HepG2 (cell line): ENCODE measurements around the gene ANO9. TPM values are rescaled to one million over a fixed set of nuclear protein-coding genes. Genes with fewer than 3 reads are reported as not detected.
"Not testable (repeated sequence)": the region's sequence is repeated elsewhere in the genome, so short reads cannot be mapped to it uniquely, and the experiment has no call there.

ENCODE experiments used
- ATAC-seq: fragments of 200-7000 bp; cut with Tn5 transposase; 3 replicates; pipeline ENCODE4 v1.9.1; 2020; ENCODE audit warnings: mild to moderate bottlenecking, moderate library complexity
- BruUV-seq: library from RNA; stranded (reverse); fragments of 400-500 nt; replicated peaks from 2 replicates; lab custom pipeline; 2021; lab: Mats Ljungman, UMichigan
- CTCF ChIA-PET: fragments of 300-600 bp; formaldehyde crosslinking; extraction: SDS; loops from one replicate; lab custom pipeline; 2021; ENCODE audit warnings: low total read pairs, inconsistent platforms, low intra/inter-chr PET ratio; lab: Yijun Ruan, JAX
- POLR2A ChIA-PET: fragments of 350-600 bp; sonication (Branson Sonifier 250); formaldehyde crosslinking; loops from one replicate; lab custom pipeline; 2020; ENCODE audit warnings: antibody characterized with exemption, inconsistent platforms; lab: Yijun Ruan, JAX
- DNase-seq: peaks from one replicate; pipeline ENCODE4 v3.0.0-alpha.2; 2015; ENCODE audit warnings: low spot score
- FAIRE-seq: peaks from 3 replicates; lab custom pipeline; 2011; peaks lifted over from hg19 to GRCh38; lab: Jason Lieb, UNC
- H2AFZ ChIP-seq: one replicate; pipeline ENCODE4 v1.6.1; 2011; ENCODE audit warnings: low read length, inconsistent platforms
- H3K27ac ChIP-seq: fragments of 300-600 bp; 3 replicates; pipeline ENCODE4 v1.8.0; 2011; ENCODE audit warnings: mixed run types, mild to moderate bottlenecking, mixed read lengths, low read length, inconsistent platforms; ENCODE audit not compliant: insufficient read depth; ENCODE audit errors: extremely low read length
- H3K27me3 ChIP-seq, 2 experiments: fragments of 200-600 bp in 1 of 2; 2 replicates in 1 of 2; 3 replicates in 1 of 2; pipeline versions ENCODE4 v1.6.0 to v1.8.0; 2011; ENCODE audit warnings: low read length in 2 of 2, mild to moderate bottlenecking in 2 of 2, moderate library complexity in 2 of 2, inconsistent platforms in 1 of 2; ENCODE audit not compliant: insufficient read depth in 2 of 2, control insufficient read depth in 1 of 2
- H3K36me3 ChIP-seq, 2 experiments: fragments of 200-600 bp in 1 of 2; replicated peaks in 1 of 2; 2 replicates in 1 of 2; 3 replicates in 1 of 2; pipeline versions ENCODE4 v1.5.1 to v1.8.0; 2011; ENCODE audit warnings: low read length in 2 of 2, inconsistent platforms in 1 of 2; ENCODE audit not compliant: insufficient read depth in 2 of 2, control insufficient read depth in 1 of 2
- H3K4me1 ChIP-seq: 2 replicates; pipeline ENCODE4 v1.5.1; 2012; ENCODE audit warnings: low read length, inconsistent platforms; ENCODE audit not compliant: insufficient read depth
- H3K4me2 ChIP-seq: 2 replicates; pipeline ENCODE4 v1.6.0; 2011; ENCODE audit warnings: low read depth, low read length, inconsistent platforms
- H3K4me3 ChIP-seq, 3 experiments: fragments of 200-600 bp in 1 of 3; sonication (generic), shearing (Covaris generic) in 1 of 3; replicated peaks in 1 of 3; 2 replicates each; pipeline ENCODE4 v1.5.1; 2011 to 2016; ENCODE audit warnings: low read length in 3 of 3, inconsistent platforms in 2 of 3, low read depth in 2 of 3, mild to moderate bottlenecking in 2 of 3, control low read depth in 1 of 3, mixed read lengths in 1 of 3; ENCODE audit not compliant: insufficient read depth in 1 of 3
- H3K79me2 ChIP-seq: one replicate; pipeline ENCODE4 v1.6.1; 2011; ENCODE audit warnings: low read length, inconsistent platforms; ENCODE audit not compliant: insufficient read depth
- H3K9ac ChIP-seq: 2 replicates; pipeline ENCODE4 v1.6.0; 2011; ENCODE audit warnings: mild to moderate bottlenecking, low read depth, low read length, inconsistent platforms; ENCODE audit not compliant: insufficient read depth
- H3K9me3 ChIP-seq: 2 replicates; pipeline ENCODE4 v1.5.1; 2012; ENCODE audit warnings: mild to moderate bottlenecking, low read length
- H4K20me1 ChIP-seq: 2 replicates; pipeline ENCODE4 v1.6.0; 2011; ENCODE audit warnings: inconsistent platforms, mild to moderate bottlenecking, low read length, moderate library complexity; ENCODE audit not compliant: insufficient read depth
- ATF3 ChIP-seq: sonication (generic); formaldehyde crosslinking; IDR thresholded peaks from 2 replicates; pipeline ENCODE4 v1.4.0; 2020; ENCODE audit warnings: missing genetic modification reagents
- DDIT3 ChIP-seq: sonication (generic); formaldehyde crosslinking; IDR thresholded peaks from 2 replicates; pipeline ENCODE4 v1.4.0; 2020; ENCODE audit warnings: mild to moderate bottlenecking, missing genetic modification reagents
- FOXO1 ChIP-seq: sonication (generic); formaldehyde crosslinking; IDR thresholded peaks from 2 replicates; pipeline ENCODE4 v1.4.0; 2020; ENCODE audit warnings: missing genetic modification reagents
- GATAD1 ChIP-seq: IDR thresholded peaks from 2 replicates; pipeline ENCODE4 v1.6.1; 2016; ENCODE audit warnings: missing genetic modification reagents, missing compliant biosample characterization
- MAFF ChIP-seq: IDR thresholded peaks from 2 replicates; pipeline ENCODE4 v1.6.1; 2011; ENCODE audit warnings: low read depth, low read length, improper control_type of control experiment
- MAFK ChIP-seq, 2 experiments: IDR thresholded peaks in 1 of 2; conservative IDR thresholded peaks in 1 of 2; 2 replicates each; pipeline ENCODE4 v1.6.1; 2011; ENCODE audit warnings: improper control_type of control experiment in 2 of 2, low read length in 2 of 2
- RELA ChIP-seq: sonication (generic); formaldehyde crosslinking; IDR thresholded peaks from 2 replicates; pipeline ENCODE4 v1.4.0; 2020; ENCODE audit warnings: missing genetic modification reagents
- ZFX ChIP-seq: sonication (generic); formaldehyde crosslinking; IDR thresholded peaks from 2 replicates; pipeline ENCODE4 v1.4.0; 2020; ENCODE audit warnings: mild to moderate bottlenecking, low read depth, missing genetic modification reagents, moderate library complexity
- WGBS: methylation state at CpG from one replicate; pipeline ENCODE4 v1.1.6; 2017; ENCODE audit warnings: low lambda C conversion rate; 5-methylcytosine and 5-hydroxymethylcytosine counted together
- in situ Hi-C: cut with HindIII; loops from 2 replicates; pipeline ENCODE4 v1.10.0; 2017; ENCODE audit warnings: low pct_unique_long_range_greater_than_20kb; ENCODE audit not compliant: extremely low pct_ligation_motif_present
- intact Hi-C: fragments of 100-400 bp; cut with micrococcal nuclease; formaldehyde crosslinking; loops from one replicate; pipeline ENCODE4 v1.10.0; 2022; ENCODE audit not compliant: unreplicated experiment
- polyA plus RNA-seq, 8 experiments: library from polyadenylated mRNA; depleted of rRNA in 3 of 8; stranded (reverse) in 7 of 8; unstranded in 1 of 8; fragments of >200 nt; fragmentation: Illumina TruSeq in 4 of 8; extraction: Trizol in 4 of 8; gene quantifications; 2 replicates each; pipeline versions ENCODE4 v1.2.1 to v1.2.3, GENCODE V29; 2011 to 2016; ENCODE audit warnings: low read depth in 4 of 8, missing spikeins in 1 of 8, mixed read lengths in 1 of 8; ENCODE audit not compliant: insufficient read depth in 1 of 8
- total RNA-seq, 5 experiments: library from RNA; depleted of rRNA; stranded (reverse); fragments of >200 nt; fragmentation: Illumina TruSeq; extraction: Trizol; gene quantifications; 2 replicates each; pipeline ENCODE4 v1.2.3, GENCODE V29; 2016; ENCODE audit warnings: low read depth in 1 of 5

ANO9 gene
- total and polyA plus RNA-seq, 2 of the 13 experiments (the other 11 are each of a cell fraction or from before 2014, with no cell fraction given), result 8.9 to 14.3 TPM

GRCh38 chr11:390175-390574, 51.6 kb downstream of the ANO9 start (continued):
- no peak for TF ChIP-seq ATF3 (CRISPR knock-in tag)
- 0 out of 2 replicates have a peak, but pooled peaks have one; percentile 16 for TF ChIP-seq FOXO1 (CRISPR knock-in tag)
- 0 out of 2 replicates have a peak, but pooled peaks have one; percentile 28 for TF ChIP-seq ZFX (CRISPR knock-in tag)
- no peak for TF ChIP-seq GATAD1 (CRISPR knock-in tag)
- TF ChIP-seq RELA (CRISPR knock-in tag), result no peak

- CTCF ChIA-PET, FAIRE-seq, H3K4me2 ChIP-seq, BruUV-seq, H3K36me3 ChIP-seq, H3K79me2 ChIP-seq, POLR2A ChIA-PET, H3K27ac ChIP-seq, in situ Hi-C loops, ATAC-seq, intact Hi-C loops, H3K9ac ChIP-seq, H3K4me3 ChIP-seq, H4K20me1 ChIP-seq, DNase-seq, H2AFZ ChIP-seq, H3K9me3 ChIP-seq: not testable (repeated sequence)
- Histone ChIP-seq H3K4me1 (peaks cover 41% of the 10 kb centered on the region), H3K27me3 (peaks cover 4 to 26% of the 10 kb centered on the region in 2 experiments; a peak in 4 of 5 replicates)
- 57% methylated on average over 7 of the region's 17 CpGs for WGBS
Measured at GRCh38 chr11:389369-389768, 52.4 kb downstream of the ANO9 start.

GRCh38 chr11:387193-387793, 54.5 kb downstream of the ANO9 start:
- no peaks in the 10 kb centered on the region for H4K20me1 ChIP-seq
- H3K4me3 ChIP-seq, result no peak overlapping the region
- intact Hi-C loops (no loop called here), in situ Hi-C loops (no loop called here)
- FAIRE-seq, result no peak
- no peaks in the 10 kb centered on the region for H3K36me3 ChIP-seq
- peaks cover 24% of the 10 kb centered on the region for H3K4me1 ChIP-seq
- no peak overlapping the region for H2AFZ ChIP-seq
- H3K9me3 ChIP-seq, result no peaks in the 10 kb centered on the region
- ATAC-seq, result 0 out of 3 replicates have a peak, but pooled peaks have one; percentile 9
- DNase-seq, result no peak
- BruUV-seq, result no TSS peak
- no peak overlapping the region for H3K27ac ChIP-seq
- TF ChIP-seq DDIT3 (no peak), MAFF (peak; percentile 40; the same call in 1 of the 2 replicates), MAFK (conservative IDR thresholded peaks at IDR 0.05 in 1 of 2, IDR thresholded peaks at IDR 0.05 in 1 of 2; ENCODE audit: low read length in 2 of 2) (peak; percentile 41 to 58; a peak in 3 of 4 replicates)
- no peak overlapping the region for H3K4me2 ChIP-seq
- H3K9ac ChIP-seq, result no peak overlapping the region
- peaks cover 4 to 26% of the 10 kb centered on the region in 2 experiments; a peak in 4 of 5 replicates for H3K27me3 ChIP-seq
- no peaks in the 10 kb centered on the region for H3K79me2 ChIP-seq
- POLR2A ChIA-PET, result no interaction called here
- WGBS, result 27% methylated on average over 4 of the region's 4 CpGs
- CTCF ChIA-PET, result no interaction called here
